ENCODE results near the gene ATXN1L. TPM values are rescaled to one million over a fixed set of nuclear protein-coding genes. Genes with fewer than 3 reads are reported as not detected.
A peak's percentile ranks its signal among the peaks of the same experiment; 100 is the strongest.

The ATXN1L gene
- total RNA-seq, 4 donors from 2014 or later, result 15.8 to 22.6 (median 19.4) TPM

GRCh38 chr16:71880176-71880575 lies 34.4 kb downstream of the ATXN1L start:
- H3K4me3 ChIP-seq, result no peak overlapping the region
- no peak overlapping the region for H3K27ac ChIP-seq
- ATAC-seq (no peak), DNase-seq (no peak)
- H3K36me3 ChIP-seq, result peaks cover 0 to 40% of the 10 kb centered on the region in 2 donors
- H3K27me3 ChIP-seq, result no peaks in the 10 kb centered on the region
- in situ Hi-C loops (cut with MboI; ENCODE audit: low sequenced_read_pairs in 4 of 4), result no loop called here
- H3K4me1 ChIP-seq, result peaks cover 7 to 8% of the 10 kb centered on the region in 2 donors
- no peaks in the 10 kb centered on the region for H3K9me3 ChIP-seq
- TF ChIP-seq CTCF (IDR thresholded peaks at IDR 0.05 in 4 of 5, conservative IDR thresholded peaks at IDR 0.05 in 1 of 5) (no peak), POLR2A (IDR thresholded peaks at IDR 0.05) (no peak)
- intact Hi-C loops (cut with DNase I; ENCODE audit: low total_unique reads), result loop anchor here (5.0 kb wide), 2 partner anchors 33 to 158 kb away; partner anchors contain the start of genes ATXN1L and PHLPP2

DNA sequence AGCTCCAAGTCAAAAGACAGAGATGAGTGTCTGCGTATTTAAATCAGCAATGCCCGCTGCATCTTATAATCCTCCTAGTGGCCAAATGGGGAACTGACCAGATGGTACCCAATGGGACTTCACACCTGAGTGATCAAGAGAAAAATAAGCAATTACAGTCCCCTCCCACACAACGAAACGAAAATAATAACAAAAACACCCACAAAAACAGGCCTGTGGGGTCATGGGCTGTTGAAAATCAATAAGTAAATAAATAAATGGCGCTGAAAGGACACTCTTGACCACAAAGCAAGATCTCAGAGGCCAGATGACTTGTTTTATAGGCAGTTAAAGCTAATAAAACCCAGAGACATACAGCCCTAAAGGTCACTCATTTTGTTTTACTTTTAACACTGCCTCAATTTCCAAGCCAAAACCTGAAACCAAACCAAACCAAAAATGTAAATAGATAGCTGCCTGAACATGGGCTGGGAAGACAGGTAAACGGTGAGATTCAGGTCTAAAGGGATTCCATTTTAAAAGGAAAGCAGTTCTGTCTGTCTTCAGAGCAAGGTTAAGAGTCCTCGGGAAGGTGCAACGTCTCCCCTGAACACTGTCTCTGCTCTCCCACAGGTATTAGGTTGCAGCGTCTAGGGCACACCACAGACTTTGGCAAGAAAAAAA lies 36.9 kb downstream of the ATXN1L start:
- Histone ChIP-seq H3K27me3 (no peaks in the 10 kb centered on the region), H3K4me3 (peak overlapping the region; percentile 72 to 93 (median 90)), H3K9me3 (no peaks in the 10 kb centered on the region), H3K36me3 (peaks cover 0 to 29% of the 10 kb centered on the region in 2 donors), H3K27ac (peak overlapping the region; percentile 90 to 96 (median 92)), H3K4me1 (peaks cover 7 to 8% of the 10 kb centered on the region in 2 donors)
- peak; percentile 76 to 93 (median 85) for TF ChIP-seq CTCF (IDR thresholded peaks at IDR 0.05 in 4 of 5, conservative IDR thresholded peaks at IDR 0.05 in 1 of 5)
- TF ChIP-seq POLR2A (IDR thresholded peaks at IDR 0.05), result no peak
- in situ Hi-C loops (cut with MboI; ENCODE audit: low sequenced_read_pairs in 4 of 4) (no loop called here), intact Hi-C loops (cut with DNase I; ENCODE audit: low total_unique reads) (loop anchor here (1.0 to 5.0 kb wide), 4 partner anchors 13 to 160 kb away; partner anchors contain the start of genes AP1G1, ATXN1L, IST1 and PHLPP2)
- ATAC-seq (peak; percentile 57 to 60), DNase-seq (peak in 1 of 2 donors; percentile 46)

- DNase-seq, result no peak
- in situ Hi-C loops (cut with MboI; ENCODE audit: low sequenced_read_pairs in 4 of 4) (no loop called here), intact Hi-C loops (cut with DNase I; ENCODE audit: low total_unique reads) (loop anchor here (1.0 to 5.0 kb wide), 4 partner anchors 12 to 161 kb away; partner anchors contain the start of genes AP1G1, ATXN1L, IST1 and PHLPP2)
- peak; percentile 42 for ATAC-seq
- no peaks in the 10 kb centered on the region for H3K9me3 ChIP-seq
- peak overlapping the region; percentile 72 to 93 (median 90) for H3K4me3 ChIP-seq
- TF ChIP-seq POLR2A (IDR thresholded peaks at IDR 0.05), result no peak
- no peak for TF ChIP-seq CTCF (IDR thresholded peaks at IDR 0.05 in 4 of 5, conservative IDR thresholded peaks at IDR 0.05 in 1 of 5)
- H3K27me3 ChIP-seq, result no peaks in the 10 kb centered on the region
- peaks cover 0 to 27% of the 10 kb centered on the region in 2 donors for H3K36me3 ChIP-seq
- peak overlapping the region; percentile 90 to 96 (median 92) for H3K27ac ChIP-seq
- peaks cover 7 to 8% of the 10 kb centered on the region in 2 donors for H3K4me1 ChIP-seq
Observed at GRCh38 chr16:71883168-71883848, 37.5 kb downstream of the ATXN1L start.

DNA sequence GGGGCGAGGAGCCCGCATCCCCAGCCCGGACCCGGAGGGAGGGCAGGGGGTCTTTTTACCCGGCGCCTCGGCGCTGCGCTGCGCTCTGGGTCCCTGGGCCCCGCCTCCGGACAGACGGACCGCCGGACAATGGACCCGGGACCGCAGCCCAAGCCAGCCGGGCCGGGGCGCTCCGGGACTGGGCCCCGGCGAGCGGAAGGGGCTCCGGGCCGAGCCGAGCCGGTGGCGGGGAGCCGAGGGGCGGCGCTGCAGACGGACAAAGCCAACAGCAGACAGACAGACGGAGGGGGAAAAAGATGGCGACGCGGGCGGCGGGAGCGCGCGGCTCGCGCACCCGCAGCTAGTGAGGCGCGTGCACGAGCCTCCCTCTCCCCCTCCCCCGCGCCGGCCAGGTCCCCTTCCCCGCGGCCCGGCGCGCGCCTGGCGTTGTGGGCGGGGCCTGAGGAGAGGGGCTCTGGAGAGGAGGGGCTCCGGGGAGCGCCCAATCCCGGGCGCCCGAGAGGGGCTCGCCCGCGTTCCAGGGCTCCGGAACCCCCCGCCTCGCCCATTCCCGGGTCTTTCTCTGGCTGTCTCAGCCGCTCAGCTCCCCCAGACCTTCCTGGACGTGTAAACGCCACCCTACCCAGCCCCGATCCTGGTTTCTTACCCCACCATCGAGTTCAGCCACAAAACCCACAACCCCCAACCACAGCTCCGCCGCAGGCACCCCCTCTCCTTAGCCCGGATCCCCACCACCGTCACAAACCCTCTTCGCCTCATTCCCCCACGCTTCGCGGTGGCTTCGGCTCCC lies 38.3 kb downstream of the ATXN1L start, which contains the start of gene ZNF821:
Gene ZNF821 (minus strand): TSS at position 334 of the 790 bp plus-strand sequence. CDS start 4,236 bp downstream, outside the sequence.
- H3K4me1 ChIP-seq, result peaks cover 7 to 8% of the 10 kb centered on the region in 2 donors
- TF ChIP-seq POLR2A (IDR thresholded peaks at IDR 0.05) (peak; percentile 45 to 53), CTCF (IDR thresholded peaks at IDR 0.05 in 4 of 5, conservative IDR thresholded peaks at IDR 0.05 in 1 of 5) (peak; percentile 40 to 52 (median 51))
- in situ Hi-C loops (cut with MboI; ENCODE audit: low sequenced_read_pairs in 4 of 4), result no loop called here
- no peaks in the 10 kb centered on the region for H3K27me3 ChIP-seq
- no peaks in the 10 kb centered on the region for H3K9me3 ChIP-seq
- ATAC-seq, result peak; percentile 80 to 84
- peaks cover 0 to 20% of the 10 kb centered on the region in 2 donors for H3K36me3 ChIP-seq
- intact Hi-C loops (cut with DNase I; ENCODE audit: low total_unique reads), result loop anchor here (1.0 to 5.0 kb wide), 5 partner anchors 11 to 162 kb away; partner anchors contain the start of genes AP1G1, ATXN1L, IST1 and PHLPP2
- peak; percentile 61 to 74 for DNase-seq
- H3K27ac ChIP-seq, result peak within 1 kb of the TSS; percentile 90 to 96 (median 92)
- H3K4me3 ChIP-seq, result peak within 1 kb of the TSS; percentile 72 to 93 (median 90)

Data from gastrocnemius medialis (tissue), 4 donors.